SK-N-SH treated with all-trans-retinoic acid at 6 μM for 48 hours (cell line): ENCODE results near the gene CHURC1.

Source experiments
- ATAC-seq: fragments of 200-7000 bp; cut with Tn5 transposase; 3 replicates; pipeline ENCODE4 v1.9.1; 2020; ENCODE audit warnings: mild to moderate bottlenecking, moderate library complexity
- ARNTL ChIP-seq: fragments of 450-650 bp; formaldehyde crosslinking; IDR thresholded peaks from 2 replicates; pipeline ENCODE4 v1.5.0; 2020; ENCODE audit warnings: low read depth, mild to moderate bottlenecking, moderate library complexity, borderline replicate concordance
- CREB5 ChIP-seq: fragments of 250-450 bp; sonication (Bioruptor Pico); IDR thresholded peaks from 2 replicates; pipeline ENCODE4 v1.5.1; 2020; ENCODE audit warnings: low read depth, mild to moderate bottlenecking, moderate library complexity
- CSDC2 ChIP-seq: fragments of 250-450 bp; sonication (Bioruptor Pico); IDR thresholded peaks from 2 replicates; pipeline ENCODE4 v1.5.0; 2020; ENCODE audit warnings: mild to moderate bottlenecking, moderate library complexity
- CSRNP3 ChIP-seq: fragments of 250-450 bp; sonication (Bioruptor Pico); IDR thresholded peaks from 2 replicates; pipeline ENCODE4 v1.5.1; 2021; ENCODE audit warnings: mild to moderate bottlenecking, moderate library complexity
- GLIS3 ChIP-seq: fragments of 250-450 bp; sonication (Bioruptor Pico); IDR thresholded peaks from 2 replicates; pipeline ENCODE4 v1.5.0; 2020; ENCODE audit warnings: mild to moderate bottlenecking, moderate library complexity
- PATZ1 ChIP-seq: fragments of 250-450 bp; sonication (Bioruptor Pico); IDR thresholded peaks from 2 replicates; pipeline ENCODE4 v1.8.0; 2020; ENCODE audit warnings: mild to moderate bottlenecking, moderate library complexity, borderline replicate concordance
- POU6F1 ChIP-seq: fragments of 250-450 bp; sonication (Bioruptor Pico); IDR thresholded peaks from 2 replicates; pipeline ENCODE4 v1.8.0; 2021; ENCODE audit warnings: low read depth, mild to moderate bottlenecking, moderate library complexity, borderline replicate concordance
- RARB ChIP-seq: fragments of 250-450 bp; sonication (Bioruptor Pico); IDR thresholded peaks from 2 replicates; pipeline ENCODE4 v1.8.0; 2021; ENCODE audit warnings: mild to moderate bottlenecking, moderate library complexity
- SNAI2 ChIP-seq: fragments of 250-450 bp; sonication (Bioruptor Pico); IDR thresholded peaks from 2 replicates; pipeline ENCODE4 v1.5.0; 2020; ENCODE audit warnings: mild to moderate bottlenecking, moderate library complexity
- TOX ChIP-seq: fragments of 250-450 bp; sonication (Bioruptor Pico); IDR thresholded peaks from 2 replicates; pipeline ENCODE4 v1.8.0; 2021; ENCODE audit warnings: mild to moderate bottlenecking, moderate library complexity, borderline replicate concordance
- TSHZ2 ChIP-seq: fragments of 250-450 bp; sonication (Bioruptor Pico); IDR thresholded peaks from 2 replicates; pipeline ENCODE4 v1.5.0; 2020; ENCODE audit warnings: mild to moderate bottlenecking, moderate library complexity
- ZFP3 ChIP-seq: fragments of 250-450 bp; sonication (Bioruptor Pico); IDR thresholded peaks from 2 replicates; pipeline ENCODE4 v1.5.0; 2020; ENCODE audit warnings: mild to moderate bottlenecking, moderate library complexity
- ZFP30 ChIP-seq: fragments of 450-650 bp; formaldehyde crosslinking; IDR thresholded peaks from 2 replicates; pipeline ENCODE4 v1.5.0; 2022; ENCODE audit warnings: mild to moderate bottlenecking, moderate library complexity
- ZNF565 ChIP-seq: fragments of 450-650 bp; formaldehyde crosslinking; conservative IDR thresholded peaks from 2 replicates; pipeline ENCODE4 v1.5.0; 2020; ENCODE audit warnings: low read depth, mild to moderate bottlenecking, moderate library complexity

CHURC1 gene

GRCh38 chr14:64919215-64919614, 5.0 kb downstream of the CHURC1 start:
- TF ChIP-seq CSRNP3 = no peak
- TF ChIP-seq PATZ1 (CRISPR knock-in tag) = no peak
- no peak for TF ChIP-seq CSDC2 (CRISPR knock-in tag)
- no peak for ATAC-seq

GRCh38 chr14:64919618-64920017, 5.4 kb downstream of the CHURC1 start:
- no peak for TF ChIP-seq PATZ1 (CRISPR knock-in tag)
- TF ChIP-seq SNAI2 (CRISPR knock-in tag) = no peak
- TF ChIP-seq GLIS3 (CRISPR knock-in tag) = no peak
- no peak for TF ChIP-seq ZFP3
- no peak for TF ChIP-seq TSHZ2 (CRISPR knock-in tag)
- no peak for ATAC-seq

GRCh38 chr14:64920465-64920864, 6.2 kb downstream of the CHURC1 start:
- TF ChIP-seq RARB (CRISPR knock-in tag) (no peak), SNAI2 (CRISPR knock-in tag) (no peak), CSRNP3 (no peak), ZNF565 (CRISPR knock-in tag) (no peak), TOX (no peak), ZFP30 (CRISPR knock-in tag) (no peak), ARNTL (CRISPR knock-in tag) (no peak), POU6F1 (CRISPR knock-in tag) (no peak), TSHZ2 (CRISPR knock-in tag) (no peak), CREB5 (CRISPR knock-in tag) (no peak), PATZ1 (CRISPR knock-in tag) (no peak)
- TF ChIP-seq, all 23 proteins: peak for 0
- no peak for ATAC-seq
